Tibial nerve (tissue), 4 donors: ENCODE measurements around the gene VENTX. TPM values are rescaled to one million over a fixed set of nuclear protein-coding genes. Genes with fewer than 3 reads are reported as not detected.
A peak's percentile ranks its signal among the peaks of the same experiment; 100 is the strongest.

Experiments
- DNase-seq, 2 donors: peaks; one replicate each; pipeline ENCODE4 v3.0.0-alpha.2; 2019; ENCODE audit warnings: low spot score in 2 of 2
- H3K27ac ChIP-seq, 4 donors: fragments of 200-600 bp; sonication (generic) in 3 of 4; one replicate each; pipeline ENCODE4 v1.5.1; 2017 to 2019; ENCODE audit warnings: mild to moderate bottlenecking in 1 of 4
- H3K27me3 ChIP-seq, 2 donors: fragments of 200-600 bp; sonication (generic) in 1 of 2; one replicate each; pipeline versions ENCODE4 v1.5.1 to v1.6.0; 2017 to 2019
- H3K36me3 ChIP-seq, 3 donors: fragments of 200-600 bp; sonication (generic); one replicate each; pipeline ENCODE4 v1.5.1; 2018 to 2019
- H3K4me1 ChIP-seq, 4 donors: fragments of 200-600 bp; sonication (generic) in 3 of 4; one replicate each; pipeline ENCODE4 v1.5.1; 2017 to 2019
- H3K4me3 ChIP-seq, 4 donors: fragments of 200-600 bp; sonication (generic) in 3 of 4; one replicate each; pipeline ENCODE4 v1.5.1; 2017 to 2019; ENCODE audit warnings: mild to moderate bottlenecking in 1 of 4, moderate library complexity in 1 of 4
- H3K9me3 ChIP-seq, 4 donors: fragments of 200-600 bp; sonication (generic) in 3 of 4; one replicate each; pipeline ENCODE4 v1.5.1; 2017 to 2019
- EP300 ChIP-seq, 2 donors: sonication (generic); formaldehyde crosslinking; IDR thresholded peaks; one replicate each; pipeline ENCODE4 v1.6.1; 2017; ENCODE audit warnings: antibody characterized with exemption in 2 of 2, mild to moderate bottlenecking in 1 of 2
- POLR2A ChIP-seq, 2 donors: fragments of 450-650 bp; IDR thresholded peaks; one replicate each; pipeline ENCODE4 v1.6.1; 2017; ENCODE audit warnings: antibody characterized with exemption in 2 of 2, mild to moderate bottlenecking in 2 of 2, moderate library complexity in 2 of 2
- WGBS, 2 donors: methylation state at CpG; one replicate each; pipeline ENCODE4 v1.1.5; 2018; 5-methylcytosine and 5-hydroxymethylcytosine counted together
- total RNA-seq, 4 donors: library from RNA; depleted of rRNA; stranded (reverse); fragments of >200 nt; gene quantifications; one replicate each; pipeline ENCODE4 v1.1.0, GENCODE V29; 2016
- TF ChIP-seq, protein P1 (sequence below), 5 experiments: fragments of 200-600 bp in 3 of 5; fragments of 450-650 bp in 2 of 5; sonication (generic) in 3 of 5; IDR thresholded peaks; one replicate each; pipeline ENCODE4 v1.5.1; 2016 to 2019; ENCODE audit warnings: antibody characterized with exemption in 5 of 5, mild to moderate bottlenecking in 3 of 5, moderate library complexity in 2 of 5

Gene VENTX
- total RNA-seq, 4 donors from 2014 or later, result 2.5 to 10.5 (median 4.9) TPM

- Histone ChIP-seq H3K4me3 (no peak overlapping the region), H3K9me3 (no peaks in the 10 kb centered on the region), H3K27me3 (peaks cover 0 to 96% of the 10 kb centered on the region in 2 donors), H3K4me1 (peaks cover 0 to 35% (median 16%) of the 10 kb centered on the region in 4 donors), H3K36me3 (no peaks in the 10 kb centered on the region), H3K27ac (no peak overlapping the region)
- TF ChIP-seq EP300 (IDR thresholded peaks at IDR 0.05), result no peak
- TF ChIP-seq, protein P1, sequence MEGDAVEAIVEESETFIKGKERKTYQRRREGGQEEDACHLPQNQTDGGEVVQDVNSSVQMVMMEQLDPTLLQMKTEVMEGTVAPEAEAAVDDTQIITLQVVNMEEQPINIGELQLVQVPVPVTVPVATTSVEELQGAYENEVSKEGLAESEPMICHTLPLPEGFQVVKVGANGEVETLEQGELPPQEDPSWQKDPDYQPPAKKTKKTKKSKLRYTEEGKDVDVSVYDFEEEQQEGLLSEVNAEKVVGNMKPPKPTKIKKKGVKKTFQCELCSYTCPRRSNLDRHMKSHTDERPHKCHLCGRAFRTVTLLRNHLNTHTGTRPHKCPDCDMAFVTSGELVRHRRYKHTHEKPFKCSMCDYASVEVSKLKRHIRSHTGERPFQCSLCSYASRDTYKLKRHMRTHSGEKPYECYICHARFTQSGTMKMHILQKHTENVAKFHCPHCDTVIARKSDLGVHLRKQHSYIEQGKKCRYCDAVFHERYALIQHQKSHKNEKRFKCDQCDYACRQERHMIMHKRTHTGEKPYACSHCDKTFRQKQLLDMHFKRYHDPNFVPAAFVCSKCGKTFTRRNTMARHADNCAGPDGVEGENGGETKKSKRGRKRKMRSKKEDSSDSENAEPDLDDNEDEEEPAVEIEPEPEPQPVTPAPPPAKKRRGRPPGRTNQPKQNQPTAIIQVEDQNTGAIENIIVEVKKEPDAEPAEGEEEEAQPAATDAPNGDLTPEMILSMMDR (IDR thresholded peaks at IDR 0.05), result no peak
- TF ChIP-seq POLR2A (IDR thresholded peaks at IDR 0.05), result no peak
- 21 to 31% methylated on average over 11 to 12 of the region's 15 CpGs for WGBS, 2 donors
- DNase-seq, result no peak
Measured at GRCh38 chr10:133238466-133238804, 780 bp downstream of the VENTX start.

- H3K27ac ChIP-seq, result no peak overlapping the region
- TF ChIP-seq EP300 (IDR thresholded peaks at IDR 0.05) (no peak), POLR2A (IDR thresholded peaks at IDR 0.05) (no peak)
- TF ChIP-seq, protein P1 (IDR thresholded peaks at IDR 0.05), result no peak
- H3K4me1 ChIP-seq, result peaks cover 0 to 35% (median 16%) of the 10 kb centered on the region in 4 donors
- no peaks in the 10 kb centered on the region for H3K36me3 ChIP-seq
- H3K4me3 ChIP-seq, result no peak overlapping the region
- no peaks in the 10 kb centered on the region for H3K9me3 ChIP-seq
- WGBS, 2 donors, result 58 to 69% methylated on average over 15 of the region's 15 CpGs
- DNase-seq, result no peak
- H3K27me3 ChIP-seq, result peaks cover 0 to 93% of the 10 kb centered on the region in 2 donors
Measured at GRCh38 chr10:133239990-133240389, 2.3 kb downstream of the VENTX start.

GRCh38 chr10:133241501-133242205, 4.0 kb downstream of the VENTX start:
- DNase-seq, result no peak
- H3K4me1 ChIP-seq, result peaks cover 0 to 21% (median 11%) of the 10 kb centered on the region in 4 donors
- peaks cover 0 to 92% of the 10 kb centered on the region in 2 donors for H3K27me3 ChIP-seq
- TF ChIP-seq, protein P1 (IDR thresholded peaks at IDR 0.05), result no peak
- TF ChIP-seq EP300 (IDR thresholded peaks at IDR 0.05), result no peak
- TF ChIP-seq POLR2A (IDR thresholded peaks at IDR 0.05), result no peak
- no peaks in the 10 kb centered on the region for H3K36me3 ChIP-seq
- no peaks in the 10 kb centered on the region for H3K9me3 ChIP-seq
- 66 to 72% methylated on average over 22 to 25 of the region's 25 CpGs for WGBS, 2 donors
- peak overlapping the region in 2 of 4 donors; percentile 16 to 26 for H3K4me3 ChIP-seq
- H3K27ac ChIP-seq, result no peak overlapping the region

DNA sequence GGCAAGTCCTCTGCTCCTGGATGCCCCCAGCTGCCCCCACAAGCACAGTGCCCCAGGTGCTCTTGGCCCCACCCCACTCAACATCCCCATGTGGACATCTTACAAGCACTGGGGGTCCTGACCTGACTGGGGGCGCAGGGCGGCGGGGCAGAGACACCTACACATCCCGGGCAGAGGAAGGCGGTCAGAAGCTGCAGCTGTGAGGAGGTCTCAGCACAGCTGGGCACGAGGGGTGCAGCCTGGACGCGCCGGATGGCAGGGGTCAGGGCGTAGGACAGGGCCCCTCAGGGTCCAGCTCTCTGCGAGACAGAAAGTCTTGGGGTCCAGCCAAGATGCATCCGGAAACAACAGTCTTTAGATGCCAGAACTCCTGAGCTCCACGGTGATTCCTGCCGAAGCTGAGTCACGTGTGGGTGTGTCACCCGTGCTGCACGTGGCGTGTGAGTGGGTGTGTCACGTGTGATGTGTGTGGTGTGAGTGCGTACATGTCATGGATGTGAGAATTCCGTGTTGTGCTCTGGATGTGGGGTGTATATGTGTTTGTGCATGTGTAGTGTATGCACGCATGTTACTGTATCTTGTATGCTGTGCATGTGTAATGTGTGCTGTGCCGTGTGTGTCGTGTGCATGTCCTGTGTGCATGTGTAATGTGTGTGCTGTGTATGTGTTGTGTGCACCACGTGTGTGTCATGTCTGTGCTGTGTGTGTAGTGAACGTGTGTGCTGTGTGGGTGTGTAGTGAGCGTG, 5.1 kb downstream of the VENTX start:
- no peak overlapping the region for H3K4me3 ChIP-seq
- TF ChIP-seq EP300 (IDR thresholded peaks at IDR 0.05), result no peak
- no peak for TF ChIP-seq POLR2A (IDR thresholded peaks at IDR 0.05)
- TF ChIP-seq, protein P1 (IDR thresholded peaks at IDR 0.05), result no peak
- peaks cover 0 to 92% of the 10 kb centered on the region in 2 donors for H3K27me3 ChIP-seq
- peaks cover 0 to 10% (median under 1%) of the 10 kb centered on the region in 4 donors for H3K4me1 ChIP-seq
- no peaks in the 10 kb centered on the region for H3K9me3 ChIP-seq
- H3K36me3 ChIP-seq, result no peaks in the 10 kb centered on the region
- 63 to 64% methylated on average over 24 of the region's 27 CpGs for WGBS, 2 donors
- no peak for DNase-seq
- no peak overlapping the region for H3K27ac ChIP-seq

GRCh38 chr10:133243593-133243992, 5.9 kb downstream of the VENTX start:
- H3K4me1 ChIP-seq, result peaks cover 0 to 3% (median 0%) of the 10 kb centered on the region in 4 donors

More at GRCh38 chr10:133243593-133243992, 5.9 kb downstream of the VENTX start:
- TF ChIP-seq, protein P1 (IDR thresholded peaks at IDR 0.05), result no peak
- no peak for TF ChIP-seq POLR2A (IDR thresholded peaks at IDR 0.05)
- no peak for TF ChIP-seq EP300 (IDR thresholded peaks at IDR 0.05)
- Histone ChIP-seq H3K27ac (no peak overlapping the region), H3K27me3 (peaks cover 0 to 92% of the 10 kb centered on the region in 2 donors), H3K9me3 (no peaks in the 10 kb centered on the region), H3K36me3 (no peaks in the 10 kb centered on the region), H3K4me3 (no peak overlapping the region)
- 67 to 72% methylated on average over 14 of the region's 14 CpGs for WGBS, 2 donors
- DNase-seq, result no peak
